Renal cortex interstitium (tissue), 11 donors: ENCODE measurements around the gene SUMO1. TPM values are rescaled to one million over a fixed set of nuclear protein-coding genes. Genes with fewer than 3 reads are reported as not detected.

Experiments
- DNase-seq, 11 donors: peaks; one replicate each; pipeline ENCODE4 v3.0.0-alpha.2; 2013; ENCODE audit warnings: low read depth in 9 of 11, low spot score in 4 of 11; ENCODE audit errors: extremely low read depth in 1 of 11
- polyA plus RNA-seq, 3 donors: library from polyadenylated mRNA; unstranded; fragments of 120-200 nt; gene quantifications; one replicate each; pipeline ENCODE4 v1.2.1, GENCODE V29; 2013; ENCODE audit not compliant: insufficient read length in 3 of 3

Gene SUMO1
- polyA plus RNA-seq, 3 donors = 175 to 230 (median 190) TPM

DNA sequence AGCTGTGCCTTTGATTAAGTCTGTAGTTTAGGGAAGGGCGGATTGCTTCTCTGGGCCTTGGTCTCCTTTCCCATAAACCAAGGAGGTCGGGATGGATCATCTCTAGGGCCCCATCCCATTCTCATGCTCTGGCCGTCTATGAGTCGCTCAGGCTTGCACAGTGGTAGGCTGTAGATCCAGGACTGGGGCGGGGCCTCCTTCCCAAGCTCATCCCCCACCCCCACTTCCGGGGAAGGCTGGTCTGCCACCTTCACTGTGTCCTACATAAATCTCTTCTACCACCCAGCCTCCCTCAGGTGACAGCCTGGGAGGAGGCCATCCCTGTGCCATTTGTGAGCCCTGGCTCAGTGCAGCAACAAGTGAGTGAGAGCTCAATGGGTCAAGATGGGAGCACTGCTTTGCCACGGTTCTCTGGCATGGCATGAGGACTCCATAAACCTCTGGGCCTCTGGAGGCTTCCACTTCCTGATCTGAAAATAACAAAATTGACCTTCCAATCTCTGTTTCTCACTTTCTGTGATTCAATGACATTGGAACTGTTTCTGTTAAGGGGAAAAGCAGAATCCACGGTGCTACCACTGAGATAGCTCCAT is 68.5 kb downstream of the SUMO1 start:
- no peak for DNase-seq

DNA sequence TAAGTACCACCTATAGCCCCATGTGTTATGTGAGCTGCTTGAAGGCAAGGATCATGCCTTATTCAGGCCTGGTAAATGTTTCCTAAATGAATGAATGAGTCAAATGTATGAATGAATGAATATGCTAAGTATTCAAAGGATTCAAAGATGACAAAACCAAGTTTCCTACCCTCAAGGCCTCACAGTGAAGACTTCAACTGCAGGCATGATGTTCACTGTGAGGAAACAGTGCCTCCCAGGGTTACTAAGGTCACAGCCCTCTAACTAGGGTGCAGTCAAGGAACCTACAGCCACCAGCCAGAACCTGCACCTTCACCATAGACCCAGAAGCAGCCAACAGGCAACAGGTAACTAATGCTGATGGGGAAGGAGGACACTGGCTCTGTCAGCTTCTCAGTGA is 69.3 kb downstream of the SUMO1 start:
- DNase-seq = no peak

DNA sequence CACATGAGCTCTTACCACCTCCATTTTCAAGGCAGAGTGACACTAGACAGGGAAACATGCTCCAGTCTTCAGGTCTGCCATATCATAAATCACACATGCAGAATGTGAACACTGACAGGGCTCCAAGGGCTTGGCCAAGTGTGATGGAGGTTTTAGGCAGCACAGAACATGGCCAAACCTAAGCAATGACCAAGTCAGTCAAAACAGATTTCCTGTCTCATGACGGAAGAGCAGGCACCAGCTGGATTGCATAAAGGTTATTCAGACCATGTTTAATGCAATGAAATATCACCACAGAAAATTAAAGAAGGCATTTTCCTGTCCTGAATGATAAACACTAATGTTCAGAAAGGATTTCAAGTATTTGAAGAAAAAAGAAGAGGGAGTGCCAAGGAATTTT is 72.5 kb downstream of the SUMO1 start:
- DNase-seq = no peak

GRCh38 chr2:202165208-202165607 is 73.2 kb downstream of the SUMO1 start:
- no peak for DNase-seq

DNA sequence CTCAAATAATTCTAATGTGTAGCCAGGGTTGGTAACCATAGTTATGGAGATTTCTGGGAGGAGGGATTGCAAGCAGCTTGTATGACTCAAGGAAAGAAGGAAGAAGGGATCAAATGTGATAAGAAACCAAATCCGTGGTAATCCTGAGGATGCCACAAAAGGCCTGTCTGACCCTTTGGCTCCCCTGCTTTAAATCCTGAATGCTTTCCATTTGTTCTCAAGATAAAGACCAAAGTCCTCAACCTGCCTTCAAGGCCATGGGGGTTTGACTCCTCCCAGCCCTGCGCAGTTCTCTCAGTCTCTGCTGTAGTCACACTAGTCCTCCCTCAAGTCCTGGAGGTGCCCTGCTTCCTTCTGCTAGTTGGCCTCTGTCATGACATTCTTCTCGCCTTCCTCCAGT is 74.0 kb downstream of the SUMO1 start:
- no peak for DNase-seq

DNA sequence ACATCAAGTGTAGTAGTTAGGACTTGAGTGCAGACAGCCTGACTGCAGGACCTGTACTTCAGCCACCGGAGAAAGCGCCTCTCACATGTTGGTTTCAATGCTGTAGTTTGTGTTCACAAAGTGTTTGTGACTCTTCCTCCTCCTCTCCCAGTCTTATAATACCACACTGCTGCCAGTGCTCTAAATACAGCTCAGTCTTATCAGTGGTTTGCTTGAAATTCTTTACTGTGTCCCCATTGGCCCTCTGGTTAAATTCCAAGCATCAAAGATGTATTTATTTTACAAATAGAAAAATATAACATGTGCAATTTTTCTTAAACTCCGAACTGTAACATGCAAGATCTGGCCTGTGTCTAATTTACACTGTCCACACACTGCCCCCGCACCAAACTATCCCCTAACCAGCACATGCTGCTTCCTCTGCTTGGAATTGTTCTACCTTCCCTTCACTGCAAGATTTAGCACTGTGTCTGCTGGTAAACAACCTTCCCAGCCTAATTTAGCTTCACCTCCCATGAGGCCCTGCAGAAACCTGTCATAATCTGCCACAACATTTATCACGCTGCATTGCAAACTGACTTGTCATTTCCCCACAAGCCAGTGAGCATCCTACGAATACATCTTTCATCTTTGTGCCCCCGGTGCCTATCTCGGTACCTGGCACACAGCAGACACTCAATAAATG is 77.1 kb downstream of the SUMO1 start:
- DNase-seq = no peak

DNA sequence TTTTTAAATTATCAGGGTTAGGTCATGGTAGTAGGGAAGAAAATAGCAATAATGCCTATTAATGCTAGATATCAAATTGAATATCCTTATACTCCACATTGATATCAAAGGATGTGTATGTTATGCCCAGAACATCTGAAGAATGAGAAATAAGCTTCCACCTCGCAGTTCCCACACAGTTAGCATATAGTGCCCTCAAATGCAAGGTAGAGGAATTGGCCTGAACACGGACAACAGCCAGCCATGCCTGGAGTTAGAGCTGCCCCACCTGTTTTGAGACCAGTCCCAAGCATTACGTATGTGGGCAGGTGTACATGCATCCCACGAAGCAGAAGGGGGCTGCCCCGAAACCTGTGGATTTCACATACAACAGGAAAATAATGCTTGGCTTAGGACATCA is 79.6 kb downstream of the SUMO1 start:
- DNase-seq = no peak

DNA sequence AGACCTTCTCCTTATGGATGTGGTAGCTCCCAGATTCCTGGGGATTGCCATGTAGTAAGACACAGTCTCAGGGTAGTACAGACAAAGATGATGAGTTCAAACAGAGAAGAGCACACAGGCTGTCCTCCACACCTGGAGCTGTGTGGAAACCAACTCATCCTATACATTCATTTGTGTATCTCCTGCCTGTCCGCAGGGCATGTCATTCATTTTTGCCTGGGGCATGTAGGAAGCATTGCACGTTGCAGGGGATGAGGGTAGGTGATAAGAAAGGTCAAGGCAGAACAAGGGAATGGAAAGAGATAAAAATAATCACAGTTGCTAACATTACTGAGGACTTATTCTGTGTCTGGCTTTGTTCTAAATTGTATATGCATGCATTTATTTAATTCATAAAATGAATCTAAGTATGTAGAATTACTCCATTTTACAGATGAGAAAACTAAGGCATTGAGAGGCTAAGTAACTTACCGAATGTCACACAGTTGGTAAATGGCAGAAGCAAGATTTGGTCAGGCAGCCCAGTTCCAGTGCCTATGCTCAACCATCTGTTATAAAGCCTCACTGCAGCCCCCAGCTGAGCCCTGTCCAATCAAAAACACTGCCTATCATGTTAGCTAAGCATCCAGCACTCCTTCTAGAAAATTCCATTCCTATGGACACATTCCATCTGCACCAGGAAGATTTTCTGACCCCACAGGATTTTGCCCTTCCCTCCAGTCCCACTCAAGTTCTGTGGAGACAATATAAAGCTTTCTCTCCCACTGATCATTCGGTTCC is 81.0 kb downstream of the SUMO1 start:
- no peak for DNase-seq

Other genes with a start within 250 kb of the SUMO1 start
- 10 to 100 TPM; 57.5 to 76.9 (median 71.4) TPM for gene FZD7, start 204.7 kb downstream of the SUMO1 start, polyA plus RNA-seq
- under 1 TPM; 0.06 to 0.11 (median 0.10) TPM for gene KIAA2012, start 165.3 kb downstream of the SUMO1 start, polyA plus RNA-seq
- gene NOP58, start 27.2 kb upstream of the SUMO1 start, polyA plus RNA-seq = 100 to 1,000 TPM in 2 of 3 donors, 10 to 100 TPM in 1; 94.0 to 132 (median 121) TPM
- 10 to 100 TPM; 49.9 to 69.4 (median 64.5) TPM for gene BMPR2, start 137.7 kb upstream of the SUMO1 start, polyA plus RNA-seq